Rectal smooth muscle tissue (tissue), 1 donor: ENCODE measurements around the gene UNC13A.
A peak's percentile ranks its signal among the peaks of the same experiment; 100 is the strongest.

Source experiments
- H3K27ac ChIP-seq: one replicate; pipeline ENCODE4 v1.7.0; 2013; ENCODE audit warnings: low read depth, low read length, inconsistent platforms
- H3K27me3 ChIP-seq: one replicate; pipeline ENCODE4 v1.7.0; 2013; ENCODE audit warnings: low read length; ENCODE audit not compliant: control insufficient read depth, insufficient read depth
- H3K36me3 ChIP-seq: one replicate; pipeline ENCODE4 v1.7.0; 2013; ENCODE audit warnings: low read length; ENCODE audit not compliant: control insufficient read depth, insufficient read depth
- H3K4me1 ChIP-seq: one replicate; pipeline ENCODE4 v1.7.0; 2013; ENCODE audit warnings: low read length; ENCODE audit not compliant: control insufficient read depth, insufficient read depth
- H3K4me3 ChIP-seq: one replicate; pipeline ENCODE4 v1.7.0; 2013; ENCODE audit warnings: low read length
- H3K9ac ChIP-seq: one replicate; pipeline ENCODE4 v1.7.0; 2013; ENCODE audit warnings: low read length

UNC13A gene

DNA sequence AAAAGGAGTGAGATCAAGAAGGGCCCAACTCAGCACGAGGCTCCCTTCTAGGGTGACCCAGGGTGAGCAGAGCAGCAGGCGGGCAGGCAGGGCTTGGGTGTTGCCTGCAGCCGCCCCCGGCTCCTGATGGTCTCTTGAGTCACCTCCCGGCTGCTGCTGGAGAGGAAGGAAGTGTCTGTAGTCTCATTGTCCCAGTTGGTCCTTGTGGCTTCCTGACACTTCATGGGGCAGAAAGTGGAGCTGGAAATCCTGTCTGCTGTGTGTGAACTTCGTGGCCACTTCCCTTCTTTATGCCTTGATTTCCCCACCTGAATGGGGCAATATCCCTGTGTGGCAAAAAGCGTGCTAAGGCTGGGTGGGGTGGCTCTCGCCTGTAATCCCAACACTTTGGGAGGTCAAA is 33.7 kb upstream of the UNC13A start:
- H3K9ac ChIP-seq: no peak overlapping the region
- peaks cover 13% of the 10 kb centered on the region for H3K4me1 ChIP-seq
- H3K27me3 ChIP-seq: no peaks in the 10 kb centered on the region
- peaks cover 12% of the 10 kb centered on the region for H3K36me3 ChIP-seq
- no peak overlapping the region for H3K27ac ChIP-seq
- no peak overlapping the region for H3K4me3 ChIP-seq

DNA sequence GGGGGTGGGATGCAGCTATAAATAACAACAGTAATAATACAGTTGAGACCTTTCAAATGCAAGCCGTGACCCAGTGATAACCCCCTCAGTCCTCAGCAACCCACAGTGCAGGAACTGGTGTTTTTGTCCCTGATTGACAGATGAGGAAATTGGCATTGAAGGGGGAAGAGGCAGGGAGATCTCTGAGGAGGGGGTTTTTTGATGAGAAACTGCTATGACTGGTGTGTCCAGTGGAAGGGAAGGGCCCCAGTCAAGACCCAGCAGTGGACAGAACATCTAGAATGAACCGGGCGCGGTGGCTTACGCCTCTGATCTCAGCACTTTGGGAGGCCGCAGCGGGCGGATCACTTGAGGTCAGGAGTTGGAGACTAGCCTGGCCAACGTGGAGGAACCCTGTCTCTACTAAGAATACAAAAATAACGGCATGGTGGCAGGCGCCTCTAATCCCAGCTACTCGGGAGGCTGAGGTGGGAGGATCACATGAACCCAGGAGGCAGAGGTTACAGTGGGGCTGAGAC is 33.0 kb upstream of the UNC13A start:
- Histone ChIP-seq H3K4me3 (peak overlapping the region; percentile 90), H3K27ac (no peak overlapping the region), H3K9ac (no peak overlapping the region), H3K36me3 (peaks cover 12% of the 10 kb centered on the region), H3K4me1 (peaks cover 13% of the 10 kb centered on the region), H3K27me3 (no peaks in the 10 kb centered on the region)

DNA sequence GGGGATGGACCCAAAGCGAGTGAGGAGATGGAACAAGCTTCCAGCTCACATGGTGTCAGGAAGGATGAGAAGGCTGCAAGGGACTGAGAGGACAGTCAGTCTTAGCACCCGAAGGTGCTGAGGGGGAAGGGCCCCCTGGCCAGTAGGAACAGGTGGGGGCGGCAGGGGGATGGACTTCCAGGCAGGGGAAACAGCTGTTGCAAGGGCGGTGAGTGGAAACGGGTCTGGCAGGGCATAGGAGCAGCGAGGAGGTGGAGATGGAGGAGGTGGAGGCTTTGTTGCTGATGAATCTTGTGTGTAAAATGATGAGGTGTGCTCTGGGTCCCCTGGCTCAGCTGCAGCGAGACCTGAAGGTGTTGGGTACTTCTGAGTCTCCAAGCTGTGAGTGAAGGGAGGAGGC is 32.3 kb upstream of the UNC13A start:
- H3K27me3 ChIP-seq: no peaks in the 10 kb centered on the region
- peaks cover 13% of the 10 kb centered on the region for H3K4me1 ChIP-seq
- H3K36me3 ChIP-seq: peaks cover 9% of the 10 kb centered on the region
- peak overlapping the region; percentile 90 for H3K4me3 ChIP-seq
- H3K27ac ChIP-seq: no peak overlapping the region
- H3K9ac ChIP-seq: peak overlapping the region; percentile 68

- no peaks in the 10 kb centered on the region for H3K27me3 ChIP-seq
- peaks cover 13% of the 10 kb centered on the region for H3K4me1 ChIP-seq
- peak overlapping the region; percentile 90 for H3K4me3 ChIP-seq
- H3K36me3 ChIP-seq: peaks cover 4% of the 10 kb centered on the region
- H3K27ac ChIP-seq: no peak overlapping the region
- H3K9ac ChIP-seq: peak overlapping the region; percentile 68
Measured at GRCh38 chr19:17719730-17720400, 31.7 kb upstream of the UNC13A start.

DNA sequence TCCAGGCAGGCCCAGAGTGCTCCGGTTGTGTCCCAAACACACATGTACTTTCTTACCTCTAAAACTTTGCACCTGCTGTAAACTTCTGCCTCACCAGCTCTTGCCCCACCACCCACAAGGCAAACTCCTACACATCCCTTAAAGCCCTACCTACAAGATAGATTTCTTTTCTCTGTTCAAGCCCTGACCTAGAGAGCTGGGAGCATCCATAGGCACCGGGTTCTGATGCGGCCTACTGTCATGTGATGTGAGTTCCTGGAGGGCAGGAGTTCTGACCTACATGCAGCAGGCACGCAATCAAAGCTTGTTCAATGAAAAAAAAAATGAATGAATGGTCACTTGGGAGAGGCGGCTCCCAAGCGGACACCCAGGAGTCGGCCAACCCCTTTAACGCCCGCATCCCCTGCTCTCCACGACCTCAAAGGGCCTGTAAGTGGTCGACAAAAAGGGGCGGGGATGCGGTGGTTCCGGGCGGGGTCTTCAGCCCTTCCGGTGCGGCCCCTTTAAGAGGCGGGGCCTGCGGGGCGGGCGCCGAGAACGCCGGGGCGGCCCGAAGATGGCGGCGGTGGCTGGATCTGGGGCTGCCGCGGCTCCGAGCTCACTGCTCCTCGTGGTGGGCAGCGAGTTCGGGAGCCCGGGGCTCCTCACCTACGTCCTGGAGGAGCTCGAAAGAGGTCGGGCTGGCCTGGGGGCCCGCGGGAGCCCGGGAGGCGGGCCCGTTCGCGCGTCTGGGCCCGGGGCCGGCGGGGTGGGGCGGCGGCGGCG is 31.0 kb upstream of the UNC13A start, which contains the start of gene MAP1S:
MAP1S (plus strand) TSS at position 534 of the 765 bp plus-strand sequence; CDS start at position 557, 23 bp downstream.
- peaks cover 2% of the 10 kb centered on the region for H3K36me3 ChIP-seq
- H3K9ac ChIP-seq: peak within 1 kb of the TSS; percentile 68
- H3K27ac ChIP-seq: no peak within 1 kb of the TSS
- H3K27me3 ChIP-seq: no peaks in the 10 kb centered on the region
- peaks cover 13% of the 10 kb centered on the region for H3K4me1 ChIP-seq
- peak within 1 kb of the TSS; percentile 90 for H3K4me3 ChIP-seq

GRCh38 chr19:17718550-17718946 is 30.4 kb upstream of the UNC13A start:
- Histone ChIP-seq H3K27ac (no peak overlapping the region), H3K4me1 (peaks cover 13% of the 10 kb centered on the region), H3K36me3 (no peaks in the 10 kb centered on the region), H3K4me3 (peak overlapping the region; percentile 90), H3K9ac (no peak overlapping the region), H3K27me3 (no peaks in the 10 kb centered on the region)

GRCh38 chr19:17716309-17716929 is 28.3 kb upstream of the UNC13A start:
- Histone ChIP-seq H3K27ac (no peak overlapping the region), H3K9ac (no peak overlapping the region), H3K4me3 (no peak overlapping the region), H3K4me1 (peaks cover 13% of the 10 kb centered on the region), H3K27me3 (no peaks in the 10 kb centered on the region), H3K36me3 (no peaks in the 10 kb centered on the region)

DNA sequence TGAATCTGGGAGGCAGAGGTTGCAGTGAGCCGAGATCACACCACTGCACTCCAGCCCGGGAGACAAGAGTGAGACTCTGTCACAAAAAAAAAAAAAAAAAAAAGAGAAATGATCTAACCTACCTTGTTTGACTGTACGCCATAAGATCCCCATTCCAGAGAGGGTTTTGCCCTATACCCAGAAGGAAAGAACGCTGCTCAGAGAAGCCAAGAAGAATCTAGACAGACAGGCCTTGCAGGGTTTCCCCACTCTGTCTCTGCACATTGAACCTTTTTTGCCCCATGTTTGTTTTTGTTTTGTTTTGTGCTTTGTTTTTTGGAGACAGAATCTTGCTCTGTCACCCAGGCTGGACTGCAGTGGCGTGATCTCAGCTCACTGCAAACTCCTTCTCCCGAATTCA is 23.7 kb upstream of the UNC13A start:
- no peaks in the 10 kb centered on the region for H3K27me3 ChIP-seq
- no peaks in the 10 kb centered on the region for H3K36me3 ChIP-seq
- no peak overlapping the region for H3K27ac ChIP-seq
- H3K4me3 ChIP-seq: no peak overlapping the region
- no peaks in the 10 kb centered on the region for H3K4me1 ChIP-seq
- H3K9ac ChIP-seq: no peak overlapping the region

DNA sequence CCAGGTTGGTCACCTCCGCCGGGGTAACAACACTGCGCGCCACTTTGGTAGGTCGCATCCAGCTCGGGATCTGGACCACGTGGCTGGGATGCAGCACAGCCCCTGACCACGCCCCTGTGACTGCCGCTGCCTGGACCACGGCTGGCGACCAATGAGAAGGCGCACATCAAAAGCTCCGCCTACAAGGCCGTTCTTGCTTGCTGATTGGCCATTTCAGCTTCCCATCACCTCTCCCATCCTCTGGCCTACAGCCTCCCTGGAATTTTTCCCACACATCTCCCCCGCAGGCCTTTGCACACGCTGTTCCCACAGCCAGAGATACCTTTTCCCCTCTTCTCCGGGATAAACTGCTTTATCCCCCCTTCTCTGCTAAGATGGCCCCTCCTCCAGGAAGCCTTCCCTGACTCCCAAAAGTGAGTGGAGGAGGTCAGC is 18.6 kb upstream of the UNC13A start:
- Histone ChIP-seq H3K4me3 (no peak overlapping the region), H3K4me1 (no peaks in the 10 kb centered on the region), H3K27me3 (no peaks in the 10 kb centered on the region), H3K27ac (no peak overlapping the region), H3K9ac (no peak overlapping the region), H3K36me3 (no peaks in the 10 kb centered on the region)

- no peak overlapping the region for H3K27ac ChIP-seq
- no peaks in the 10 kb centered on the region for H3K4me1 ChIP-seq
- no peaks in the 10 kb centered on the region for H3K27me3 ChIP-seq
- no peaks in the 10 kb centered on the region for H3K36me3 ChIP-seq
- no peak overlapping the region for H3K9ac ChIP-seq
- H3K4me3 ChIP-seq: no peak overlapping the region
Measured at GRCh38 chr19:17703824-17704463, 15.8 kb upstream of the UNC13A start.

DNA sequence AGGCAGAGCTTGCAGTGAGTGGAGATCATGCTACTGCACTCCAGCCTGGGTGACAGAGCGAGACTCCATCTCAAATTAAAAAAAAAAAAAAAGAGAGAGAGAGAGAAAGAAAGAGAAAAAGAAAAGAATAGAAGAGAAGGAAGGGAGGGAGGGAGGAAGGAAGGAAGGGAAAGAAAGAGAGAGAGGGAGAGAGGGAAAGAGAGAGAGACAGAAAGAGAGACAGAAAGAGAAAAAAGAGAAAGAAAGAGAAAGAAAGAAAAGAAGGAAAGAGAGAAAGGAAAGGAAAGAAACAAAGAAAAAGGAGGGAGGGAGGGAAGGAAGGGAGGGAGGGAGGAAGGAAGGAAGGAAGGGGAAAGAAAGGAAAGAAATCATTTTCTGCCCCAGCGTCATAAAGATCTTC is 7.0 kb upstream of the UNC13A start:
- H3K27ac ChIP-seq: no peak overlapping the region
- no peak overlapping the region for H3K9ac ChIP-seq
- H3K4me3 ChIP-seq: no peak overlapping the region
- no peaks in the 10 kb centered on the region for H3K4me1 ChIP-seq
- H3K27me3 ChIP-seq: peaks cover 5% of the 10 kb centered on the region
- H3K36me3 ChIP-seq: no peaks in the 10 kb centered on the region

DNA sequence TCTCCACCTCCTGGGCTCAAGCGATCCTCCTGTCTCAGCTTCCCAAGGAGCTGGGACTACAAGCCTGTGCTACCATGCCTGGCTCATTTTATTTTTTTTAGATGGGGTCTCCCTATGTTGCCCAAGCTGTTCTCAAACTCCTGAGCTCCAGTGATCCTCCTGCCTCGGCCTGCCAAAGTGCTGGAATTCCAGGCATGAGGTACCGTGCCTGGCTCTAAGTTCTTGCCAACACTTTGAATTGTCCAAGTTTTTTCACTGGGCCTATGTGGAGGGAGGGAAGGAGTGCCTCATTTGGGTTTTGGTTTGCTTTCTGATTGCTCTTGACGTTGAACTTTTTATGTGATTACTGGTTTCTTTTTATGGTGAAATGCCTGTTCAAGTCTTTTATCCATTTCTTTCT is 4.4 kb upstream of the UNC13A start:
- H3K4me1 ChIP-seq: no peaks in the 10 kb centered on the region
- H3K4me3 ChIP-seq: no peak overlapping the region
- no peaks in the 10 kb centered on the region for H3K36me3 ChIP-seq
- H3K9ac ChIP-seq: no peak overlapping the region
- H3K27ac ChIP-seq: no peak overlapping the region
- H3K27me3 ChIP-seq: peaks cover 14% of the 10 kb centered on the region
